Psoas muscle (tissue), 8 donors: ENCODE results near the gene VEPH1. TPM values are rescaled to one million over a fixed set of nuclear protein-coding genes. Genes with fewer than 3 reads are reported as not detected.

Source experiments
- ATAC-seq, 4 donors: fragments of 200-7000 bp; cut with Tn5 transposase; one replicate each; pipeline ENCODE4 v1.9.1; 2020; ENCODE audit warnings: moderate library complexity in 3 of 4, mild to moderate bottlenecking in 2 of 4
- DNase-seq, 2 donors: peaks; one replicate each; pipeline ENCODE4 v3.0.0-alpha.2; 2020
- H3K27ac ChIP-seq: fragments of 200-600 bp; one replicate; pipeline ENCODE4 v1.8.0; 2022
- H3K27me3 ChIP-seq, 3 donors: fragments of 200-600 bp in 1 of 3; one replicate each; pipeline versions ENCODE4 v1.6.1 to v1.8.0; 2013 to 2022; ENCODE audit warnings: low read length in 2 of 3, mild to moderate bottlenecking in 2 of 3, moderate library complexity in 1 of 3; ENCODE audit not compliant: insufficient read depth in 3 of 3
- H3K36me3 ChIP-seq, 2 donors: fragments of 200-600 bp in 1 of 2; one replicate each; pipeline versions ENCODE4 v1.6.1 to v1.8.0; 2013 to 2022; ENCODE audit warnings: low read depth in 1 of 2, mild to moderate bottlenecking in 1 of 2, moderate library complexity in 1 of 2; ENCODE audit not compliant: insufficient read depth in 1 of 2
- H3K4me1 ChIP-seq: fragments of 200-600 bp; one replicate; pipeline ENCODE4 v1.8.0; 2022
- H3K4me3 ChIP-seq: fragments of 200-600 bp; one replicate; pipeline ENCODE4 v1.8.0; 2022; ENCODE audit warnings: mild to moderate bottlenecking
- H3K9me3 ChIP-seq: fragments of 200-600 bp; one replicate; pipeline ENCODE4 v1.8.0; 2022
- CTCF ChIP-seq: fragments of 200-600 bp; IDR thresholded peaks from one replicate; pipeline ENCODE4 v1.8.0; 2022; ENCODE audit warnings: antibody characterized with exemption
- WGBS, 3 donors: extraction: QIAGEN DNeasy Blood & Tissue Kit; methylation state at CpG; one replicate each; pipeline versions ENCODE4 v1.1.6 to v1.1.7; 2013; 5-methylcytosine and 5-hydroxymethylcytosine counted together
- intact Hi-C, 2 donors: fragments of 100-400 bp; cut with DNase I; formaldehyde crosslinking; loops; one replicate each; pipeline versions ENCODE4 v1.11.0 to v1.14.2; 2022
- polyA plus RNA-seq, 3 donors: library from polyadenylated mRNA; stranded (reverse); fragments of 200-250 nt; gene quantifications; one replicate each; pipeline ENCODE4 v1.2.3, GENCODE V29; 2013
- total RNA-seq, 4 donors: library from RNA; stranded (reverse); fragmentation: NEBNext Ultra II Directional in 2 of 4; extraction: Animal tissue kit (Norgen Biotek cat#: 25700) in 2 of 4; gene quantifications; one replicate each; pipeline versions ENCODE4 v1.2.1 to v1.2.4, GENCODE V29; 2021 to 2023
- donor health status: healthy with polysubstance abuse.
- donor health status: DM: no; HTN: no; CAD: no; lungs with moderate emphysema.
- donor health status: Bipolar disorder and iron deficiency.
- donor health status: healthy.
- donor health status: DM: yes; HTN: yes; CAD: no.
- donor health status: DM: no; HTN: no; CAD: no.
- donor health status: DM: no; HTN: no; CAD: no.
- donor health status: DM: yes; HTN: yes; CAD: no.

The VEPH1 gene
- total and polyA plus RNA-seq, 7 donors, result 0.14 to 0.34 (median 0.25) TPM; not detected in 2

GRCh38 chr3:157418104-157418503, 85.1 kb downstream of the VEPH1 start:
- WGBS, 3 donors, result 64 to 80% (median 79%) methylated on average over 2 of the region's 2 CpGs
- ATAC-seq, result no peak
- intact Hi-C loops, result no loop called here
- Histone ChIP-seq H3K27me3 (peaks cover 0 to 2% (median 0%) of the 10 kb centered on the region in 3 donors), H3K36me3 (no peaks in the 10 kb centered on the region), H3K27ac (no peak overlapping the region), H3K9me3 (no peaks in the 10 kb centered on the region), H3K4me3 (no peak overlapping the region), H3K4me1 (no peaks in the 10 kb centered on the region)
- DNase-seq, result no peak
- TF ChIP-seq CTCF, result no peak

DNA sequence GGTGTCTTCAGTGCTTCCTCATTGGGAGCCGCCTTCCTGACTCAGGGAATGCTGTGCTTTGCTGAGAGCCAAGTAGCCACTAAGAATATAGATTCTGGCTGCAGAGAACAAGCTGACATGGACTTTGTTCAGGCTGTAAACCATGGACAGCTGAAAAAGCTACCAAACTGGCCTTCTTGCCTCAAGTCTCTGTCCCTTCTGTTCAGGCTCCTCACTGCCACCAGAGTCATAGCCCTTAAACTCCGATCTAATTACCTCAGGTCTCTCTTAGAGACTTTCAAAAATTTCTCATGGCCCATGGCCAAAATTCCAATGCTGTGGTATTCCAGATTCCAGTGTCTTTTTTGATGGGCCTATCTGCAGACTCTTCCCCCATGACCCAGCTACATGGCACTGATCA, 86.0 kb downstream of the VEPH1 start:
- no peak overlapping the region for H3K27ac ChIP-seq
- no peaks in the 10 kb centered on the region for H3K4me1 ChIP-seq
- no peak for ATAC-seq
- no peak overlapping the region for H3K4me3 ChIP-seq
- DNase-seq, result no peak
- H3K36me3 ChIP-seq, result no peaks in the 10 kb centered on the region
- intact Hi-C loops, result no loop called here
- no peaks in the 10 kb centered on the region for H3K9me3 ChIP-seq
- no peak for TF ChIP-seq CTCF
- WGBS, 3 donors, result 74 to 76% (median 75%) methylated on average over 2 of the region's 2 CpGs
- peaks cover 0 to 2% (median 0%) of the 10 kb centered on the region in 3 donors for H3K27me3 ChIP-seq

DNA sequence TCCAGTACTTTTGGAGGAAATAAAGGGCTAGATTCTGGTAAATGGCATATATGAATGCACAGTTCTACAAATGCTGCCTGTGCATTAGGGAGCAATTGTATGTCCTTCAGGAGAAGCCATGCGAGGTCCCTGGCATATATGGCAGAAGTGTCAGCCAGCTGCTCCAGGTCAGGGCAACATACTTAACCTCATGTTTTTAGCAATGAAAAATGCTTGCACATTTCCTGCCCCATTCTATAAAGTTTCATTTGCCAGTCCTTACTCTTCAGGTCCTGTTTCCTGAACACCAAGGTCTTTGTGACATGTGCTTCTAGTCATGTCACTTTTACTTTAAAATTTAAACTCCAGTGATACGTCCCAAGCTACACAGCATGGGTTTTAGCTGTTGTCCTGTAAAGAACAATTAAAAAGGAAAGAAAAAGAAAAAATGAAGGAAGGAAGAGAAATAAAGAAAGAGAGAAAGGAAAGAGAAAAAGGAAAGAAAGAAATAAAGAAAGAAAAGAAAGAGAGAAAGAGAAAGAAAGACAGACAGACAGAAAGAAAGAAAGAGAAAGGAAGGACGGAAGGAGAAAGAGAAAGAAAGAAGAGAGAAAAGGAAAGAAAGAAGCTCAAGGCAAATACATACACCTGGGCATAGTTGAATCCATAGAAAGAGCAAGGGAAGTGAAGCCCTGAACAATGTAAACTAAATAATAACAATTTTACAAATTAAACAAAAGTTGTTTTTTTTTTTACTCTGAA, 86.7 kb downstream of the VEPH1 start:
- Histone ChIP-seq H3K9me3 (no peaks in the 10 kb centered on the region), H3K4me3 (no peak overlapping the region), H3K36me3 (no peaks in the 10 kb centered on the region), H3K27me3 (peaks cover 0 to 2% (median 0%) of the 10 kb centered on the region in 3 donors), H3K4me1 (no peaks in the 10 kb centered on the region), H3K27ac (no peak overlapping the region)
- no peak for TF ChIP-seq CTCF
- 69 to 76% (median 72%) methylated on average over 3 of the region's 3 CpGs for WGBS, 3 donors
- intact Hi-C loops, result no loop called here
- ATAC-seq (no peak), DNase-seq (no peak)

- no peaks in the 10 kb centered on the region for H3K9me3 ChIP-seq
- no peak overlapping the region for H3K27ac ChIP-seq
- no peaks in the 10 kb centered on the region for H3K4me1 ChIP-seq
- H3K27me3 ChIP-seq, result no peaks in the 10 kb centered on the region
- TF ChIP-seq CTCF, result no peak
- no peak overlapping the region for H3K4me3 ChIP-seq
- intact Hi-C loops, result no loop called here
- no peak for DNase-seq
- no peaks in the 10 kb centered on the region for H3K36me3 ChIP-seq
- no peak for ATAC-seq
Measured at GRCh38 chr3:157414861-157415260, 88.4 kb downstream of the VEPH1 start.
